Liver (tissue), 9 donors: Measurements from ENCODE around the gene LRRC9. TPM values are rescaled to one million over a fixed set of nuclear protein-coding genes. Genes with fewer than 3 reads are reported as not detected.

Experiments
- DNase-seq: peaks from one replicate; pipeline ENCODE4 v3.0.0-alpha.2; 2017; ENCODE audit warnings: low spot score
- H3K27ac ChIP-seq, 2 donors: one replicate each; pipeline ENCODE4 v1.7.0; 2013; ENCODE audit warnings: inconsistent platforms in 2 of 2, low read length in 2 of 2, control low read depth in 1 of 2, low read depth in 1 of 2, mild to moderate bottlenecking in 1 of 2
- H3K27me3 ChIP-seq, 4 donors: one replicate each; pipeline versions ENCODE4 v1.6.1 to v1.7.0; 2013; ENCODE audit warnings: low read length in 3 of 4, inconsistent platforms in 1 of 4, mild to moderate bottlenecking in 1 of 4, moderate library complexity in 1 of 4; ENCODE audit not compliant: control insufficient read depth in 4 of 4, insufficient read depth in 4 of 4
- H3K36me3 ChIP-seq, 4 donors: one replicate each; pipeline versions ENCODE4 v1.6.1 to v1.7.0; 2013; ENCODE audit warnings: low read length in 3 of 4, mild to moderate bottlenecking in 3 of 4, low read depth in 1 of 4, moderate library complexity in 1 of 4; ENCODE audit not compliant: control insufficient read depth in 4 of 4, insufficient read depth in 3 of 4
- H3K4me1 ChIP-seq, 4 donors: one replicate each; pipeline versions ENCODE4 v1.6.1 to v1.7.0; 2013; ENCODE audit warnings: low read length in 3 of 4, mild to moderate bottlenecking in 3 of 4, moderate library complexity in 1 of 4; ENCODE audit not compliant: control insufficient read depth in 4 of 4, insufficient read depth in 4 of 4
- H3K4me3 ChIP-seq, 3 donors: one replicate each; pipeline versions ENCODE4 v1.6.1 to v1.7.0; 2013; ENCODE audit warnings: low read length in 3 of 3, control low read depth in 1 of 3, low read depth in 1 of 3, mild to moderate bottlenecking in 1 of 3
- H3K9ac ChIP-seq, 2 donors: one replicate each; pipeline ENCODE4 v1.7.0; 2013; ENCODE audit warnings: low read length in 2 of 2, mild to moderate bottlenecking in 2 of 2, moderate library complexity in 2 of 2, control low read depth in 1 of 2, low read depth in 1 of 2
- H3K9me3 ChIP-seq, 4 donors: one replicate each; pipeline versions ENCODE4 v1.6.1 to v1.7.0; 2013; ENCODE audit warnings: low read length in 3 of 4; ENCODE audit not compliant: control insufficient read depth in 4 of 4
- CTCF ChIP-seq: fragments of 150-350 bp; IDR thresholded peaks from 2 replicates; pipeline ENCODE4 v1.5.1; 2017; ENCODE audit warnings: improper control_type of control experiment, low read depth, low read length; ENCODE audit not compliant: missing input control
- EGR1 ChIP-seq, 2 donors: IDR thresholded peaks; 2 replicates each; pipeline ENCODE4 v1.6.1; 2016 to 2018; ENCODE audit warnings: antibody characterized with exemption in 2 of 2, low read depth in 2 of 2
- FOXA1 ChIP-seq: IDR thresholded peaks from 2 replicates; pipeline ENCODE4 v1.6.1; 2016; ENCODE audit warnings: antibody characterized with exemption
- FOXA2 ChIP-seq: IDR thresholded peaks from 2 replicates; pipeline ENCODE4 v1.6.1; 2016; ENCODE audit warnings: antibody characterized with exemption
- GABPA ChIP-seq, 2 donors: IDR thresholded peaks in 1 of 2; conservative IDR thresholded peaks in 1 of 2; 2 replicates each; pipeline ENCODE4 v1.6.1; 2016; ENCODE audit warnings: antibody characterized with exemption in 2 of 2, mild to moderate bottlenecking in 1 of 2, moderate library complexity in 1 of 2
- HNF4A ChIP-seq, 2 donors: conservative IDR thresholded peaks; 2 replicates each; pipeline ENCODE4 v1.6.1; 2016; ENCODE audit warnings: antibody characterized with exemption in 2 of 2, mild to moderate bottlenecking in 2 of 2
- HNF4G ChIP-seq: IDR thresholded peaks from 2 replicates; pipeline ENCODE4 v1.6.1; 2016; ENCODE audit warnings: antibody characterized with exemption
- JUND ChIP-seq, 2 donors: IDR thresholded peaks; 2 replicates each; pipeline ENCODE4 v1.6.1; 2016; ENCODE audit warnings: antibody characterized with exemption in 2 of 2
- NR2F2 ChIP-seq: IDR thresholded peaks from 2 replicates; pipeline ENCODE4 v1.6.1; 2016; ENCODE audit warnings: antibody characterized with exemption
- RAD21 ChIP-seq, 2 donors: IDR thresholded peaks; 2 replicates each; pipeline ENCODE4 v1.6.1; 2016; ENCODE audit warnings: antibody characterized with exemption in 2 of 2, mild to moderate bottlenecking in 2 of 2
- RXRA ChIP-seq, 2 donors: IDR thresholded peaks; 2 replicates each; pipeline ENCODE4 v1.6.1; 2017 to 2018; ENCODE audit warnings: antibody characterized with exemption in 2 of 2, mild to moderate bottlenecking in 1 of 2
- SP1 ChIP-seq: IDR thresholded peaks from 2 replicates; pipeline ENCODE4 v1.6.1; 2018; ENCODE audit warnings: antibody characterized with exemption, mild to moderate bottlenecking
- TAF1 ChIP-seq: conservative IDR thresholded peaks from 2 replicates; pipeline ENCODE4 v1.6.1; 2016; ENCODE audit warnings: antibody characterized with exemption, mild to moderate bottlenecking
- YY1 ChIP-seq: IDR thresholded peaks from 2 replicates; pipeline ENCODE4 v1.6.1; 2016; ENCODE audit warnings: antibody characterized with exemption, mild to moderate bottlenecking
- polyA plus RNA-seq, 2 donors: library from polyadenylated mRNA; stranded (reverse) in 1 of 2; unstranded in 1 of 2; fragments of 200-250 nt in 1 of 2; fragments of >200 nt in 1 of 2; fragmentation: Nextera tagmentation in 1 of 2; extraction: Ambion mirVana in 1 of 2; gene quantifications; one replicate each; pipeline versions ENCODE4 v1.2.1 to v1.2.3, GENCODE V29; 2013 to 2015
- total RNA-seq, 2 donors: library from RNA; depleted of rRNA; stranded (reverse); fragments of >200 nt; gene quantifications; one replicate each; pipeline ENCODE4 v1.2.3, GENCODE V29; 2014
- TF ChIP-seq, protein P1 (sequence below): IDR thresholded peaks from 2 replicates; pipeline ENCODE4 v1.6.1; 2016; ENCODE audit warnings: antibody characterized with exemption
- TF ChIP-seq, protein P2 (sequence below): IDR thresholded peaks from 2 replicates; pipeline ENCODE4 v1.6.1; 2016; ENCODE audit warnings: antibody characterized with exemption
- TF ChIP-seq, protein P3 (sequence below): IDR thresholded peaks from 2 replicates; pipeline ENCODE4 v1.6.1; 2016; ENCODE audit warnings: antibody characterized with exemption
- TF ChIP-seq, protein P4 (sequence below): IDR thresholded peaks from 2 replicates; pipeline ENCODE4 v1.6.1; 2016; ENCODE audit warnings: antibody characterized with exemption, mild to moderate bottlenecking
- donor health status: healthy.
- donor health status: healthy.
- donor health status: healthy.
- donor health status: healthy.
- donor health status: healthy.

Gene LRRC9
- total and polyA plus RNA-seq, 4 donors: 0.14 to 0.32 TPM; not detected in 2

- Histone ChIP-seq H3K36me3 (no peaks in the 10 kb centered on the region), H3K4me1 (no peaks in the 10 kb centered on the region), H3K27ac (no peak overlapping the region), H3K9me3 (no peaks in the 10 kb centered on the region), H3K9ac (no peak overlapping the region), H3K27me3 (no peaks in the 10 kb centered on the region), H3K4me3 (no peak overlapping the region)
- no peak for DNase-seq
- TF ChIP-seq HNF4A (conservative IDR thresholded peaks at IDR 0.05) (no peak), GABPA (IDR thresholded peaks at IDR 0.05 in 1 of 2, conservative IDR thresholded peaks at IDR 0.05 in 1 of 2) (no peak), JUND (IDR thresholded peaks at IDR 0.05) (no peak), CTCF (no peak), TAF1 (no peak), NR2F2 (no peak), RXRA (IDR thresholded peaks at IDR 0.05) (no peak), YY1 (no peak), SP1 (no peak), HNF4G (no peak), FOXA2 (no peak), RAD21 (IDR thresholded peaks at IDR 0.05) (no peak), EGR1 (IDR thresholded peaks at IDR 0.05; ENCODE audit: low read depth in 2 of 2) (no peak), FOXA1 (no peak)
- TF ChIP-seq, protein P1, sequence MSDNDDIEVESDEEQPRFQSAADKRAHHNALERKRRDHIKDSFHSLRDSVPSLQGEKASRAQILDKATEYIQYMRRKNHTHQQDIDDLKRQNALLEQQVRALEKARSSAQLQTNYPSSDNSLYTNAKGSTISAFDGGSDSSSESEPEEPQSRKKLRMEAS: no peak
- TF ChIP-seq, protein P2, sequence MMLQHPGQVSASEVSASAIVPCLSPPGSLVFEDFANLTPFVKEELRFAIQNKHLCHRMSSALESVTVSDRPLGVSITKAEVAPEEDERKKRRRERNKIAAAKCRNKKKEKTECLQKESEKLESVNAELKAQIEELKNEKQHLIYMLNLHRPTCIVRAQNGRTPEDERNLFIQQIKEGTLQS: no peak
- TF ChIP-seq, protein P3, sequence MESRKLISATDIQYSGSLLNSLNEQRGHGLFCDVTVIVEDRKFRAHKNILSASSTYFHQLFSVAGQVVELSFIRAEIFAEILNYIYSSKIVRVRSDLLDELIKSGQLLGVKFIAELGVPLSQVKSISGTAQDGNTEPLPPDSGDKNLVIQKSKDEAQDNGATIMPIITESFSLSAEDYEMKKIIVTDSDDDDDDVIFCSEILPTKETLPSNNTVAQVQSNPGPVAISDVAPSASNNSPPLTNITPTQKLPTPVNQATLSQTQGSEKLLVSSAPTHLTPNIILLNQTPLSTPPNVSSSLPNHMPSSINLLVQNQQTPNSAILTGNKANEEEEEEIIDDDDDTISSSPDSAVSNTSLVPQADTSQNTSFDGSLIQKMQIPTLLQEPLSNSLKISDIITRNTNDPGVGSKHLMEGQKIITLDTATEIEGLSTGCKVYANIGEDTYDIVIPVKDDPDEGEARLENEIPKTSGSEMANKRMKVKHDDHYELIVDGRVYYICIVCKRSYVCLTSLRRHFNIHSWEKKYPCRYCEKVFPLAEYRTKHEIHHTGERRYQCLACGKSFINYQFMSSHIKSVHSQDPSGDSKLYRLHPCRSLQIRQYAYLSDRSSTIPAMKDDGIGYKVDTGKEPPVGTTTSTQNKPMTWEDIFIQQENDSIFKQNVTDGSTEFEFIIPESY: no peak
These were observed 77.5 kb downstream of the LRRC9 start for GRCh38 chr14:59997449-59997848.

GRCh38 chr14:59997966-59998365 is 78.0 kb downstream of the LRRC9 start:
- Histone ChIP-seq H3K9ac (no peak overlapping the region), H3K9me3 (no peaks in the 10 kb centered on the region), H3K4me1 (peaks cover 2 to 5% (median 4%) of the 10 kb centered on the region in 4 donors), H3K27ac (no peak overlapping the region), H3K4me3 (no peak overlapping the region), H3K36me3 (no peaks in the 10 kb centered on the region), H3K27me3 (no peaks in the 10 kb centered on the region)
- TF ChIP-seq TAF1: no peak
- TF ChIP-seq, protein P4, sequence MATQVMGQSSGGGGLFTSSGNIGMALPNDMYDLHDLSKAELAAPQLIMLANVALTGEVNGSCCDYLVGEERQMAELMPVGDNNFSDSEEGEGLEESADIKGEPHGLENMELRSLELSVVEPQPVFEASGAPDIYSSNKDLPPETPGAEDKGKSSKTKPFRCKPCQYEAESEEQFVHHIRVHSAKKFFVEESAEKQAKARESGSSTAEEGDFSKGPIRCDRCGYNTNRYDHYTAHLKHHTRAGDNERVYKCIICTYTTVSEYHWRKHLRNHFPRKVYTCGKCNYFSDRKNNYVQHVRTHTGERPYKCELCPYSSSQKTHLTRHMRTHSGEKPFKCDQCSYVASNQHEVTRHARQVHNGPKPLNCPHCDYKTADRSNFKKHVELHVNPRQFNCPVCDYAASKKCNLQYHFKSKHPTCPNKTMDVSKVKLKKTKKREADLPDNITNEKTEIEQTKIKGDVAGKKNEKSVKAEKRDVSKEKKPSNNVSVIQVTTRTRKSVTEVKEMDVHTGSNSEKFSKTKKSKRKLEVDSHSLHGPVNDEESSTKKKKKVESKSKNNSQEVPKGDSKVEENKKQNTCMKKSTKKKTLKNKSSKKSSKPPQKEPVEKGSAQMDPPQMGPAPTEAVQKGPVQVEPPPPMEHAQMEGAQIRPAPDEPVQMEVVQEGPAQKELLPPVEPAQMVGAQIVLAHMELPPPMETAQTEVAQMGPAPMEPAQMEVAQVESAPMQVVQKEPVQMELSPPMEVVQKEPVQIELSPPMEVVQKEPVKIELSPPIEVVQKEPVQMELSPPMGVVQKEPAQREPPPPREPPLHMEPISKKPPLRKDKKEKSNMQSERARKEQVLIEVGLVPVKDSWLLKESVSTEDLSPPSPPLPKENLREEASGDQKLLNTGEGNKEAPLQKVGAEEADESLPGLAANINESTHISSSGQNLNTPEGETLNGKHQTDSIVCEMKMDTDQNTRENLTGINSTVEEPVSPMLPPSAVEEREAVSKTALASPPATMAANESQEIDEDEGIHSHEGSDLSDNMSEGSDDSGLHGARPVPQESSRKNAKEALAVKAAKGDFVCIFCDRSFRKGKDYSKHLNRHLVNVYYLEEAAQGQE: no peak
- no peak for TF ChIP-seq FOXA1
- DNase-seq: no peak
